K562 (cell line): ENCODE data around the gene POLR2J. TPM values are rescaled to one million over a fixed set of nuclear protein-coding genes. Genes with fewer than 3 reads are reported as not detected.

Source experiments
- ATAC-seq: fragments of 200-7000 bp; cut with Tn5 transposase; 3 replicates; pipeline ENCODE4 v1.9.1; 2020; ENCODE audit warnings: moderate library complexity
- BruUV-seq: library from RNA; stranded (reverse); fragments of 400-500 nt; replicated peaks from 2 replicates; lab custom pipeline; 2021; lab: Mats Ljungman, UMichigan
- CTCF ChIA-PET: fragments of 300-600 bp; formaldehyde crosslinking; extraction: SDS; loops from one replicate; lab custom pipeline; 2021; ENCODE audit warnings: low intra/inter-chr PET ratio; lab: Yijun Ruan, JAX
- POLR2A ChIA-PET: fragments of 300-600, 350-650 bp; sonication (Branson Sonifier 250); formaldehyde crosslinking; extraction: SDS; loops from one replicate; lab custom pipeline; 2021; ENCODE audit warnings: antibody characterized with exemption, inconsistent platforms; lab: Yijun Ruan, JAX
- DNase-seq, 4 experiments: peaks; one replicate each; pipeline versions ENCODE4 v3.0.0 to v3.0.0-alpha.2; 2011 to 2018; ENCODE audit warnings: low spot score in 3 of 4, mixed read lengths in 3 of 4; ENCODE audit errors: extremely low read depth in 1 of 4
- FAIRE-seq: peaks from 2 replicates; lab custom pipeline; 2011; peaks lifted over from hg19 to GRCh38; lab: Jason Lieb, UNC
- H2AFZ ChIP-seq: 2 replicates; pipeline ENCODE4 v1.6.0; 2011; ENCODE audit warnings: low read depth, low read length, control low read depth, inconsistent platforms
- H3K27ac ChIP-seq: fragments of 200-600 bp; 3 replicates; pipeline ENCODE4 v1.8.0; 2011; ENCODE audit warnings: low read depth, mild to moderate bottlenecking, control low read depth, inconsistent platforms, low read length, moderate library complexity, mixed read lengths; ENCODE audit errors: extremely low read depth
- H3K27me3 ChIP-seq, 2 experiments: fragments of 300-600 bp in 1 of 2; 2 replicates in 1 of 2; 3 replicates in 1 of 2; pipeline versions ENCODE4 v1.6.0 to v1.8.0; 2011; ENCODE audit warnings: inconsistent platforms in 2 of 2, low read length in 2 of 2, mild to moderate bottlenecking in 1 of 2, mixed read lengths in 1 of 2, moderate library complexity in 1 of 2; ENCODE audit not compliant: control insufficient read depth in 2 of 2, insufficient read depth in 2 of 2
- H3K36me3 ChIP-seq: fragments of 300-600 bp; 3 replicates; pipeline ENCODE4 v1.8.0; 2011; ENCODE audit warnings: mild to moderate bottlenecking, low read length, inconsistent platforms; ENCODE audit not compliant: control insufficient read depth, insufficient read depth
- H3K4me1 ChIP-seq, 2 experiments: fragments of 200-600 bp in 1 of 2; replicated peaks in 1 of 2; 2 replicates in 1 of 2; 3 replicates in 1 of 2; pipeline versions ENCODE4 v1.5.1 to v1.8.0; 2011; ENCODE audit warnings: inconsistent platforms in 2 of 2, low read length in 2 of 2, mild to moderate bottlenecking in 1 of 2, mixed read lengths in 1 of 2, moderate library complexity in 1 of 2; ENCODE audit not compliant: control insufficient read depth in 2 of 2, insufficient read depth in 2 of 2
- H3K4me2 ChIP-seq: 2 replicates; pipeline ENCODE4 v1.6.1; 2011; ENCODE audit warnings: low read length, control low read depth, inconsistent platforms, mixed read lengths; ENCODE audit not compliant: insufficient read depth
- H3K4me3 ChIP-seq: fragments of 200-600 bp; sonication (generic), shearing (Covaris generic); 2 replicates; pipeline ENCODE4 v1.5.1; 2016; ENCODE audit warnings: control low read depth, inconsistent platforms
- H3K79me2 ChIP-seq: fragments of 200-600 bp; 3 replicates; pipeline ENCODE4 v1.8.0; 2011; ENCODE audit warnings: low read length, inconsistent platforms; ENCODE audit not compliant: control insufficient read depth, insufficient read depth
- H3K9ac ChIP-seq, 2 experiments: 2 replicates each; pipeline versions ENCODE4 v1.6.0 to v1.6.1; 2011; ENCODE audit warnings: low read depth in 2 of 2, low read length in 2 of 2, control low read depth in 1 of 2, inconsistent platforms in 1 of 2, mild to moderate bottlenecking in 1 of 2, mixed read lengths in 1 of 2; ENCODE audit not compliant: insufficient read depth in 1 of 2
- H3K9me1 ChIP-seq: one replicate; pipeline ENCODE4 v1.6.0; 2011; ENCODE audit warnings: inconsistent platforms, mild to moderate bottlenecking, low read length, moderate library complexity; ENCODE audit not compliant: control insufficient read depth, insufficient read depth
- H3K9me3 ChIP-seq: replicated peaks from 2 replicates; pipeline ENCODE4 v1.5.1; 2011; ENCODE audit warnings: low read depth, low read length, inconsistent platforms; ENCODE audit not compliant: control insufficient read depth, insufficient read depth
- H4K20me1 ChIP-seq: replicated peaks from 2 replicates; pipeline ENCODE4 v1.6.1; 2011; ENCODE audit warnings: low read length, inconsistent platforms, mixed read lengths; ENCODE audit not compliant: control insufficient read depth, insufficient read depth
- FOXO4 ChIP-seq: fragments of 450-650 bp; formaldehyde crosslinking; IDR thresholded peaks from 2 replicates; pipeline ENCODE4 v1.4.0; 2020; ENCODE audit warnings: mild to moderate bottlenecking, moderate library complexity
- MED1 ChIP-seq: sonication (generic); formaldehyde crosslinking; IDR thresholded peaks from 2 replicates; pipeline ENCODE4 v1.8.1; 2023; ENCODE audit warnings: missing genetic modification reagents, borderline replicate concordance
- POLR2G ChIP-seq: fragments of 200-400 bp; formaldehyde crosslinking; IDR thresholded peaks from 2 replicates; pipeline ENCODE4 v1.6.1; 2017; ENCODE audit warnings: low read depth, mild to moderate bottlenecking, antibody characterized with exemption, low read length, moderate library complexity
- WGBS: fragments of 100-300 bp; shearing (Covaris generic); methylation state at CpG from one replicate; pipeline ENCODE4 v1.1.6; 2016; ENCODE audit warnings: low coverage, mixed read lengths; ENCODE audit not compliant: insufficient coverage; ENCODE audit errors: missing lambda C conversion rate; 5-methylcytosine and 5-hydroxymethylcytosine counted together
- in situ Hi-C: fragments of 300-500 bp; cut with MboI; formaldehyde crosslinking; loops from 4 replicates; pipeline ENCODE4 v1.15.0; 2018; ENCODE audit warnings: inconsistent platforms, mixed read lengths
- intact Hi-C: fragments of 100-400 bp; cut with micrococcal nuclease; formaldehyde crosslinking; loops from 2 replicates; pipeline ENCODE4 v1.14.2; 2022
- polyA plus RNA-seq, 8 experiments: library from polyadenylated mRNA; depleted of rRNA in 4 of 8; stranded (reverse) in 5 of 8; unstranded in 3 of 8; fragments of >200 nt; fragmentation: Nextera tagmentation in 2 of 8; fragmentation: Illumina TruSeq in 1 of 8; extraction: Ambion mirVana in 2 of 8; extraction: Trizol in 1 of 8; gene quantifications; 2 replicates each; pipeline versions ENCODE4 v1.2.1 to v1.2.3, GENCODE V29; 2011 to 2014; ENCODE audit warnings: inconsistent platforms in 1 of 8, missing spikeins in 1 of 8
- total RNA-seq, 7 experiments: library from RNA; depleted of rRNA in 6 of 7; stranded (reverse); fragments of >200 nt in 6 of 7; fragmentation: Illumina TruSeq in 2 of 7; extraction: Trizol in 2 of 7; gene quantifications; 2 replicates each; pipeline versions ENCODE4 v1.2.1 to v1.2.3, GENCODE V29; 2011 to 2021; ENCODE audit warnings: low replicate concordance in 1 of 7

The POLR2J gene
- total and polyA plus RNA-seq, 9 of the 15 experiments (the other 6 are each of a cell fraction or from before 2014, with no cell fraction given): 32.3 to 220 (median 113) TPM

DNA sequence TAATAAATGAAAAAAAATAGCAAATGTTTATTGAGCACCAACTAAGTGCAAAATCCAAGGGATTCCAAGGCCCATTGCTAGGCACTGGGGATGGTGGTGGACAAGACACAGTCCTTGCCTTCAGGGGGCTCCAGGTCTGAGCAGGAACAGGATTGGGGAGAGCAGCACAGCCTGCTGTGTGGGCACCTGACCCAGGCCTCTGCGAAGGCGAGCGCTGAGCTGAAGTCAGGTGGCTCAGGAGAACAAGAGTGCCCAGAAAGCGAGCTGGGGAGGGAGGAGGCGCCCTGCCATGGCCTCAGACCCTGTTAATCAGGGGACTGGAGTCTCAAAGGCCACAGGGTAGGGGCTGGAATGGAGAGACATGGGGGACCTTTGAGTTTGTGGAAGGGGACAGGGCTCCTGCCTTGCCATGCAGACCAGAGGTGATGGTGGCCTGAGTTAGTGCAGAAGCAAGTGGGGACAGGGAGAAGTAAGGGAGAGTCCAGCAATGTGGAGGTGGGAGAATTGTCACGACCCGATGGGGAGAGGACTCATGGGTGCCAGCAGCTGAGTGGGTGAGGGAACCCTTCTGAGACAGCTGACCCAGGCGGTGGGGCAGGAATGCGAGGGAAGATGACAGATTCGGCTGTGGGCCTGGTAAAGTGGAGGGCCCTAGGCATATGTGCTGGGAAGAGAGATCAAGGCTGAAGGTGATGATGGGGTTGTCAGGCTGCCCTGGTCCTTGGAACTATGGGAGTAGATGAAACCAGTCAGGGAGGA, 49.4 kb downstream of the POLR2J start:
- Histone ChIP-seq H3K27me3 (no peaks in the 10 kb centered on the region), H3K4me1 (peaks cover 15 to 56% of the 10 kb centered on the region in 2 experiments), H3K36me3 (peaks cover 34% of the 10 kb centered on the region), H3K9ac (peak overlapping the region in 1 of 2 experiments; percentile 74; a peak in 2 of 4 replicates), H3K79me2 (peaks cover 4% of the 10 kb centered on the region), H3K4me2 (no peak overlapping the region), H3K4me3 (no peak overlapping the region), H2AFZ (no peak overlapping the region), H3K9me3 (no peaks in the 10 kb centered on the region), H3K27ac (no peak overlapping the region), H3K9me1 (peaks cover 3% of the 10 kb centered on the region), H4K20me1 (no peaks in the 10 kb centered on the region)
- ATAC-seq (no peak), FAIRE-seq (no peak), DNase-seq (peak in 1 of 4 experiments; percentile 13)
- POLR2A ChIA-PET: interaction anchor here (1.6 kb wide), 1 partner anchor 11 kb away, joined by 4 read pairs; no protein-coding TSS in a partner anchor
- intact Hi-C loops: no loop called here
- CTCF ChIA-PET: no interaction called here
- BruUV-seq: no TSS peak
- WGBS: 88% methylated on average over 8 of the region's 10 CpGs
- in situ Hi-C loops: no loop called here
- TF ChIP-seq MED1 (CRISPR knock-in tag): no peak
- TF ChIP-seq FOXO4 (CRISPR knock-in tag): no peak
- peak; percentile 47 for TF ChIP-seq POLR2G
